ENCODE results near the gene BRCA1. TPM values are rescaled to one million over a fixed set of nuclear protein-coding genes. Genes with fewer than 3 reads are reported as not detected.

Gene BRCA1
- total RNA-seq, 2 experiments from 2014 or later: 77.5 to 82.1 TPM

DNA sequence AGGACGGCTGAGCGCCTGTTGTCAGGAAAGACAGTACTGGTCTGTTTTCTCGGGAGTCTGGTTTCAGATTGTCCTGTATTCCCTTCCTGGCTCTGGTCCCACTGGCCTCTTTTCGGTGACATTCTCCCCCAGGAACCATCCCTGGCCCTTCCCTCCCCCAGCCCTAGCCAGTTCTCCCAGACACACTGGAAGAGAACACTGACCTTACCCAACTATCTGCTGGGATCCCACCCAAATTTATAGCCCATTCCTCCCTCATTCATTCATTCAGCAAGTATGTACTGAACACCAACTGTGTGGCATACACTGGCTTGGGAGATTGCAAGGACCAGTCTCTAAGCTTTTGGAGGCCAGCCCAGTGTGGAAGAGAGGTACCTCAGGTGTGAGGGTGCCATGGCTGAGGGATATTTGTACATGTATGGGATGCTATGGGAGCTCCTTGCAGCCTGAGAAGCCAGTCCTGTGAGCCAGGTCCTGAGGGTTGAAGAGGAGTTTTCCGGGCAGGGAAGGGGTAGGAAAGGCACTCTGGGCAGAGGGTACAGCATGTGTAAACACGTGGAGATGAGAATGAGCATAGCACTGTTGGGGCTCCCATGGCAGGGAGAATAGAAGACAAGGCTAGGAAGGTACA is 94.9 kb downstream of the BRCA1 start:
- ChIA-PET POLR2A (interaction anchor here (0.5 kb wide), 1 partner anchor 183 kb away, joined by 4 read pairs; no protein-coding TSS in a partner anchor), CTCF (no interaction called here)

DNA sequence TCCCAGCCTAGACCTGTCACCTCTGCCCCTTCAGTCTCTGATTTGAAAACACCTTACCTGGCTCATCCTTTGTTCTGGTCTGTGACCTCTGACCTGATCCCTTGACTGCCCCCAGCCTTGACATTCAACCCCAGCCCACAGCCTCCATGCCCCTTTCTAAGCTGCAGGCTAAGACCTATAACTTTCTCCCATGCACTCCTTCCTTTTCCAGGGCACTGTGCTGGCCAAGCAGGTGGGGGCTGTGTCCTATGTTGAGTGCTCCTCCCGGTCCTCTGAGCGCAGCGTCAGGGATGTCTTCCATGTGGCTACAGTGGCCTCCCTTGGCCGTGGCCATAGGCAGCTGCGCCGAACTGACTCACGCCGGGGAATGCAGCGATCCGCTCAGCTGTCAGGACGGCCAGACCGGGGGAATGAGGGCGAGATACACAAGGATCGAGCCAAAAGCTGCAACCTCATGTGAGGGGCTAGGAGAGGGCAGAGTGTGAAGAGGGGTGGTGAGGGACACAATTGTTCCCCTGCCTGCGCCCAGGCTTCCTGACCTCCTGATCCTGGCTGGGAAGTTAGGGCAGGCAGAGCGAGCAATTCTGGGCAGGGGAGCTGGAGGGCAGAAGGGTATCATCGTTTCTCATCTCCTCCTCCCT is 96.8 kb downstream of the BRCA1 start:
- CTCF ChIA-PET: no interaction called here
- POLR2A ChIA-PET: no interaction called here

GRCh38 chr17:43027091-43028032 is 97.8 kb downstream of the BRCA1 start:
- CTCF ChIA-PET: interaction anchor here (1.1 kb wide), 1 partner anchor 91 kb away, joined by 3 read pairs; no protein-coding TSS in a partner anchor
- POLR2A ChIA-PET: interaction anchor here (0.6 to 0.7 kb wide), 3 partner anchors 19 to 154 kb away, joined by 3 read pairs; no protein-coding TSS in a partner anchor

- CTCF ChIA-PET: interaction anchor here (1.1 kb wide), 1 partner anchor 92 kb away, joined by 3 read pairs; no protein-coding TSS in a partner anchor
- POLR2A ChIA-PET: interaction anchor here (0.6 to 0.7 kb wide), 2 partner anchors 19 to 20 kb away, joined by 3 read pairs; no protein-coding TSS in a partner anchor
Measured at GRCh38 chr17:43026595-43026994, 98.6 kb downstream of the BRCA1 start.

DNA sequence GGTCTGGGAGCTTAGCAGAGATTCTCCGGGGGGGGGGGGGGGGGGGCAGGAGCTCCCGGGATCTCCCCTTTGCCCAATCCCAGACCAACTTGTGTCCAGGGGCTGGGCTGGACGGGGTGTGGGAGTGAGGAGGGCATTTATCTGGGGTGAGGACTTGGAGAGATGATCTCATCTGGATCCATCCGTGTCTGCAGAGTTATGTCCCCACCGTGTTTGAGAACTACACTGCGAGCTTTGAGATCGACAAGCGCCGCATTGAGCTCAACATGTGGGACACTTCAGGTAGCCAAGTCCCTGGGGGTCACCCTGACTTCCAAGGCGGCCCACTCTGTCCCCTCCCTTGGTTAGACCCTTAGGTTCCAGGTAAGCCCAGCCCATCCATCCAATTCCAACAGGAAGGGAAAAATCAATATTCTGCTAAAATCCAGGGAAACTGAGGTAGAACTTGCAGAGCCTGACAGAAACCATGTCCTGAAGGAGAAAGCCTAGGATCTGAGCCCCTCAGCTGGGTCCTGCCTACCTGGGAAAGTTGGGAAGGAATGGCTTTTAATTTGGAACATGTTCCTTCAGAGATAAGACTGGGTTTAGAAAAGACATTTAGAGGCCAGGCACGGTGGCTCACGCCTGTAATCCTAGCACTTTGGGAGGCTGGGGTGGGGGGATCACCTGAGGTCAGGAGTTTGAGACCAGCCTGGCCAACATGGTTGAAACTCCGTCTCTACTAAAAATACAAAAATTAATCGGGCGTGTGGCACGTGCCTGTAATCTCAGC is 99.2 kb downstream of the BRCA1 start:
- CTCF ChIA-PET: interaction anchor here (0.6 to 1.1 kb wide), 2 partner anchors 92 to 152 kb away, joined by 3 read pairs; no protein-coding TSS in a partner anchor

DNA sequence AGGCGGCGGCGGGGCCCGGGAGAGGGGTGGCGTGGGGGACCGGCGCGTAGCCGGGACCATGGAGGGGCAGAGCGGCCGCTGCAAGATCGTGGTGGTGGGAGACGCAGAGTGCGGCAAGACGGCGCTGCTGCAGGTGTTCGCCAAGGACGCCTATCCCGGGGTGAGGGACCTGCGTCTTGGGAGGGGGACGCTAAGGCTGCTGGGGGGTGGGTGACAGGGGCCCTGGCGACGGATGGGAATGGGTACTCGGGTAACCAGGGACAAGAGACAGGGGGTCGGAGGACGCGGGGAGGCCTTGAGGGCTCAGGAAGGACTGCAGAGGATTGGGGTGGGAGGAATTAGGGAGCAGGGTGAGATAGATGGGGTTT is 99.9 kb downstream of the BRCA1 start:
- ChIA-PET POLR2A (interaction anchor here (1.2 to 1.5 kb wide), 3 partner anchors 290 to 342 kb away, joined by 3 to 9 read pairs (median 5); no protein-coding TSS in a partner anchor), CTCF (interaction anchor here (0.6 kb wide), 1 partner anchor 153 kb away, joined by 3 read pairs; no protein-coding TSS in a partner anchor)

More for the DNA sequence above, 99.2 kb downstream of the BRCA1 start:
- POLR2A ChIA-PET: interaction anchor here (1.5 kb wide), 1 partner anchor 335 kb away, joined by 5 read pairs; no protein-coding TSS in a partner anchor

DNA sequence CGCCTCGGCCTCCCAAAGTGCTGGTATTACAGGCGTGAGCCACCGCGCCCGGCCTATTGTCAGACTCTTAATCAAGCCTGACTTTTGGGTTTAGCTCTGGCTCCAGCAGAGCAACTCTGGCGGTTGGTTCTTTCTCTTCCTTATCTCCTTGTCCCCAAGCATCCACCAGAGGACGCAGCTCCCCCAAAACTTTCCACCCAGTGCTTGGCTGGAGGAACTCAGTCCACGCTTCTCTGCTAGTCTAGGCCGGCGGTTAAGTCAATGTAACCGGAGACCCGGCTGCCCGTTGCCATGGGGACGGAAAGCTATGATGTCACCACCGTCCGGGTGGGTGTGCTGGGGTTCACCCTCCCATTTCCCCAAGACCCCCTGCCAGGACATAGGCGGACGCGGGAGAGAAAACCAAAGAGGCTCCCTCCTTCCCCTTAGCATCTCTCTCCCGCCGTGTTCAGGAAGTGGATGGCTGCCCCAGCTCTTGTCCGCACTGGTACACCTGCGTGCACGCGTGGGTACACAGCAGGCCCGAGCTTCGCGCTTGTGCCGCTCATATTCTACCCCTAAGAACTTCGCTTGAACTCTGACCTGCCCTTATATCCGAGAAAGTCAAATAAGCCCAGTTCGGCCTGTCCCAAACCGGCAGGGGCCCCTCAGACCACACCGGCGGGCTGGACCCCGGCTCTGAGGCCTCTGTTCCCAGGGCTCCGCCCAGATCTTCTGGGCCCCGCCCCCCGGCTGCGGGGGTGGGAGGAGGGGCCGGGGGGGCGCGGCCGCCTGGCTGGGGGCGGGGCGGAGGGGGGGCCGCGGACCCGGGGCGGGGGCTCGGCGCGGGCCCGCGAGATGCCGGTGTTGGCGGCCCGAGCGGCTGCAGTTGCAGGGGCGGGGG is 100.5 kb downstream of the BRCA1 start, which contains the start of gene RND2:
Gene RND2 (plus strand): TSS at position 825 of the 883 bp plus-strand sequence. CDS start 117 bp downstream, outside the sequence.
- POLR2A ChIA-PET: interaction anchor here (0.5 to 4.0 kb wide), 7 partner anchors 13 to 343 kb away, joined by 3 to 24 read pairs (median 5); partner anchors contain the start of genes BRCA1 and RPL27

GRCh38 chr17:43021741-43022512 is 103.2 kb downstream of the BRCA1 start, which contains the start of gene VAT1:
TSS of gene VAT1 (minus strand) at chr17:43022385. CDS start at chr17:43022322, 63 bp downstream.
- POLR2A ChIA-PET: interaction anchor here (1.0 to 4.0 kb wide), 2 partner anchors 12 to 23 kb away, joined by 3 to 24 read pairs; partner anchors contain the start of gene RPL27
- CTCF ChIA-PET: interaction anchor here (0.6 to 1.2 kb wide), 3 partner anchors 11 to 278 kb away, joined by 3 read pairs; partner anchors contain the start of gene RPL27

More for the DNA sequence above, 100.5 kb downstream of the BRCA1 start, which contains the start of gene RND2:
- CTCF ChIA-PET: interaction anchor here (0.6 to 1.2 kb wide), 5 partner anchors 20 to 315 kb away, joined by 3 read pairs; partner anchors contain the start of gene RPL27

- CTCF ChIA-PET: interaction anchor here (0.6 to 1.2 kb wide), 3 partner anchors 23 to 1325 kb away, joined by 3 to 4 read pairs (median 3); partner anchors contain the start of gene RPL27
- POLR2A ChIA-PET: interaction anchor here (0.9 to 4.0 kb wide), 2 partner anchors 22 to 318 kb away, joined by 3 to 24 read pairs; partner anchors contain the start of gene RPL27
Measured at GRCh38 chr17:43020789-43021740, 104.1 kb downstream of the BRCA1 start.

GRCh38 chr17:43020030-43020621 is 105.0 kb downstream of the BRCA1 start:
- ChIA-PET POLR2A (interaction anchor here (0.9 kb wide), 1 partner anchor 319 kb away, joined by 3 read pairs; no protein-coding TSS in a partner anchor), CTCF (no interaction called here)

- POLR2A ChIA-PET: interaction anchor here (1.1 kb wide), 1 partner anchor 21 kb away, joined by 4 read pairs; the partner anchor contains the start of gene RPL27
- CTCF ChIA-PET: no interaction called here
Measured at GRCh38 chr17:43019418-43019817, 105.7 kb downstream of the BRCA1 start.

- ChIA-PET POLR2A (interaction anchor here (1.1 kb wide), 1 partner anchor 21 kb away, joined by 4 read pairs; the partner anchor contains the start of gene RPL27), CTCF (no interaction called here)
Measured at GRCh38 chr17:43018932-43019331, 106.2 kb downstream of the BRCA1 start.

DNA sequence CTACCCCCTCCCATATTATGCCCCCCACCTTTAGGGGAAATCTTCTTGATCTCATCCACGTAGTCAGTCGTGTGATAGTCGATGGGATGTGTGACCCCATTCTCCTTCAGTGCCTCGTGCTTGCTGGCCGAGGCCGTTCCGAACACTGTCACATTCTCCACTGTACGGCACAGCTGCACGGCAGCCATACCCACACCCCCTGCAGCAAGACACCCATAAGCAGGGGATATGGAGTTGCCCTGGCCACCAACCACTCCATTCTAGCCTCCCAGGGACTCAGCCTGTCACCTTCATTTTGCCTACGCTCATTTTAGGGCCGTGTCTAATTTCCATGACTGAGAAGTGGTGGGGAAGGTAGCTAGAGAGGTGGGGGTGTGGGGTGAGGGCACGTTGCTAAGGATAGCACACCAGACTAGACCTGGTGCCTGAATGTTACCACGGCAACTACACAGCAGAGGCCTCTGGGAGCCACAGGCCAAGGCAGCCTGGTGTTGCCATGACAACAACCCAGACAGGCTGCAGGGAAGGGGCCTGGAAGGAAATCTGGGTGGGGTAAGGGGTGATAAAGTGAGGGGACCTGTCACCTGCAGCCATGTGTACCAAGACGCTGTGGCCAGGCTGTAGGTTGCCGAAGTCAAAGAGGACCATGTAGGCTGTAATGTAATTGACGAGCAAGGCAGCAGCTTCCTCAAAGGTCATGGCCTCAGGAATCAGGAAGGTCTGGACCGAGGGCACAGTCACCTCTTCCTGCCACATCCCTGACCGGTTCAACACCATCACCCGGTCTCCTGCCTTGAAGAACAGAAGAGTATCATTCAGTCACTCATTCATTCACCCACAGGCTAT is 106.9 kb downstream of the BRCA1 start:
- POLR2A ChIA-PET: interaction anchor here (1.1 kb wide), 1 partner anchor 20 kb away, joined by 4 read pairs; the partner anchor contains the start of gene RPL27
- CTCF ChIA-PET: no interaction called here

DNA sequence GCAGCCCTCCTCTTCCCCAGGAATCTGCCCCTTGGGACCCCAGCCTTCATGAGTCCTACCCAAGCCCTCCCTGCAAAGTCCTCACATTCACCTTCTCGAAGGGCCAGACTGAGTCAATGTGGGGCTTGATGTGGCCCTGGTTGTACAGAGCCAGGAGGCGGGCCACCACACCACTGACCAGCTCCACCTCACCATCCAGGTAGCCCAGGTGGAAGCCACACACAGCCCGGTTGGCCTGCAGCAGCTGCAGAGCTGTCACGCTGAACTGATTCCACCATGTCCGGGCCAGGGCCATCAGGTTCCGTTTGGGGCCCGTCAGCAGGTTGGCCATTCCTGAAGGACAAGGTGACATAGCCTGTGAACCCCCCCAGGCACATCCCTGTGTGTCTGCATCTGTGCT is 108.9 kb downstream of the BRCA1 start:
- ChIA-PET POLR2A (no interaction called here), CTCF (no interaction called here)
